Measurements from ENCODE around the gene CARMIL1.

The CARMIL1 gene

GRCh38 chr6:25278914-25279747 is at the start of gene CARMIL1:
Gene CARMIL1, plus strand, starts transcription at chr6:25279374. Its CDS starts 422 bp downstream, at chr6:25279796.
- peak; percentile 52 to 81 (median 78) for DNase-seq

GRCh38 chr6:25229671-25230321 is 49.4 kb upstream of the CARMIL1 start:
- no peak for DNase-seq

- no peak for DNase-seq
Measured at GRCh38 chr6:25232479-25232878, 46.7 kb upstream of the CARMIL1 start.

GRCh38 chr6:25233226-25233625 is 45.9 kb upstream of the CARMIL1 start:
- DNase-seq = no peak

- no peak for DNase-seq
Measured at GRCh38 chr6:25237579-25237978, 41.6 kb upstream of the CARMIL1 start.

GRCh38 chr6:25239059-25239458 is 40.1 kb upstream of the CARMIL1 start:
- DNase-seq = no peak

- no peak for DNase-seq
Measured at GRCh38 chr6:25239498-25239897, 39.7 kb upstream of the CARMIL1 start.

GRCh38 chr6:25242567-25242966 is 36.6 kb upstream of the CARMIL1 start:
- DNase-seq = no peak

GRCh38 chr6:25244865-25245264 is 34.3 kb upstream of the CARMIL1 start:
- DNase-seq = no peak

- no peak for DNase-seq
Measured at GRCh38 chr6:25248123-25248522, 31.1 kb upstream of the CARMIL1 start.

- DNase-seq = no peak
Measured at GRCh38 chr6:25249133-25249532, 30.0 kb upstream of the CARMIL1 start.

- no peak for DNase-seq
Measured at GRCh38 chr6:25250878-25251277, 28.3 kb upstream of the CARMIL1 start.

GRCh38 chr6:25251426-25251825 is 27.7 kb upstream of the CARMIL1 start:
- DNase-seq = no peak

GRCh38 chr6:25253351-25253750 is 25.8 kb upstream of the CARMIL1 start:
- no peak for DNase-seq

GRCh38 chr6:25254671-25255070 is 24.5 kb upstream of the CARMIL1 start:
- no peak for DNase-seq

- no peak for DNase-seq
Measured at GRCh38 chr6:25257686-25258348, 21.4 kb upstream of the CARMIL1 start.

GRCh38 chr6:25259756-25260155 is 19.4 kb upstream of the CARMIL1 start:
- DNase-seq = no peak

GRCh38 chr6:25263657-25264056 is 15.5 kb upstream of the CARMIL1 start:
- no peak for DNase-seq

GRCh38 chr6:25266456-25267100 is 12.6 kb upstream of the CARMIL1 start:
- no peak for DNase-seq

GRCh38 chr6:25267662-25268061 is 11.5 kb upstream of the CARMIL1 start:
- DNase-seq = no peak

GRCh38 chr6:25270559-25270958 is 8.6 kb upstream of the CARMIL1 start:
- DNase-seq = no peak

- DNase-seq = no peak
Measured at GRCh38 chr6:25275436-25275835, 3.7 kb upstream of the CARMIL1 start.

GRCh38 chr6:25277386-25277785 is 1.8 kb upstream of the CARMIL1 start:
- DNase-seq = no peak

Data from stimulated activated naive CD4-positive, alpha-beta T cell (primary cell).